ENCODE measurements around the gene BBS2. TPM values are rescaled to one million over a fixed set of nuclear protein-coding genes. Genes with fewer than 3 reads are reported as not detected.

Gene BBS2
- total RNA-seq, 1 experiment from 2014 or later: 66.2 TPM

DNA sequence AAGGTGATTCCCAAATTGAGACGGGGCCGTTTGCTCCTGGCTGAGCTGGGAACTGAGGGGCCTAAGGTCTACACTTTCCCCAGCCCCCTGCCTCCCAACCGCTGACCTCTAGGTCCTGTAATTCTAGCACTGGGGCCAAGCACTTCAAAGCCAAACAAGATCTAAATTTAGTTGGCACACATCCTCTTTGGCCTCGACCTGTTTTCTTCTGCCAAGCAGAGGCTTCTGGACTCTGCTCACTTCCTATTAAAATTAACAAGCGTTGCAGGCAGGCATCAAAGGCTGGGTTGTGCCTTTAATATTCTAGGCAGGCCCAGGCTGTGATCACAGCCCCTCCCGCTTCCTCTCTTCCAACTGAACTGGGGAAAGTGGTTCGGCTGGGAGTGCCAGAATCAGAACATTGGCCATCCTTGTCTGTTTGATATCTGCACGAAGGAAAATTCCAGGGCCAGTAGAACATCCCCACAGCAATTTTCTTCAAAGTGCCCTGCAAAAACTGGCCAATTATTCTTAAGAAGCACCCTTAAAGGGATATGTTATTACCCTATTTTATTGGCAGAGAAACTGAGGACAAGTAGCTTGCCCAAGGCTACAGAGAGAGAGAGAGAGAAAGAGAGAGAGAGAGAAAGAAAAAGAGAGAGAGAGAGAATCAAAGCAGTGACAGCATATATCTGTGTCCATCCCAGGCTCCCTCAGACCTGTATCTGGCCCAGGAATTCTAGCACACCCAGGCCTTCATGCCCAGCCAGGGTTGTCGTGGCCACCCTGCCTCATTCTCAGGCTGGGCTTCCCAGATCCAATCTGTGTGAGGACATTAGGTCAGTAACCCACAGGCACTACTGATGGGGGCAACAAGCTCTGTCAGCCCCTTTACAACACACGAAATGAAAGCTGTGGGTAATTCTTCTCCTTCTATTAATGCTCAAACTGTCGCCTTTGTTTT is 32.2 kb upstream of the BBS2 start:
- H3K27me3 ChIP-seq (ENCODE audit: low read length): no peaks in the 10 kb centered on the region
- H3K9me2 ChIP-seq (replicated peaks; ENCODE audit: insufficient read depth, low read length): no peaks in the 10 kb centered on the region
- no peaks in the 10 kb centered on the region for H3K36me3 ChIP-seq (ENCODE audit: insufficient read depth, low read length)
- H3K27ac ChIP-seq (ENCODE audit: low read length): no peak overlapping the region
- no peak overlapping the region for H3K4me3 ChIP-seq (ENCODE audit: low read length)
- H4K20me1 ChIP-seq (ENCODE audit: insufficient read depth, low read depth, low read length): no peaks in the 10 kb centered on the region
- no peaks in the 10 kb centered on the region for H3K79me2 ChIP-seq (ENCODE audit: low read length)
- no peak overlapping the region for H3K9ac ChIP-seq (ENCODE audit: low read length)
- peaks cover 11% of the 10 kb centered on the region for H3K4me1 ChIP-seq (ENCODE audit: low read length)
- no peak overlapping the region for H2AFZ ChIP-seq (ENCODE audit: low read length)
- no peaks in the 10 kb centered on the region for H3K9me3 ChIP-seq (ENCODE audit: low read length)
- no peak for DNase-seq
- no peak overlapping the region for H3K4me2 ChIP-seq (ENCODE audit: low read depth, low read length, poor library complexity, severe bottlenecking)

DNA sequence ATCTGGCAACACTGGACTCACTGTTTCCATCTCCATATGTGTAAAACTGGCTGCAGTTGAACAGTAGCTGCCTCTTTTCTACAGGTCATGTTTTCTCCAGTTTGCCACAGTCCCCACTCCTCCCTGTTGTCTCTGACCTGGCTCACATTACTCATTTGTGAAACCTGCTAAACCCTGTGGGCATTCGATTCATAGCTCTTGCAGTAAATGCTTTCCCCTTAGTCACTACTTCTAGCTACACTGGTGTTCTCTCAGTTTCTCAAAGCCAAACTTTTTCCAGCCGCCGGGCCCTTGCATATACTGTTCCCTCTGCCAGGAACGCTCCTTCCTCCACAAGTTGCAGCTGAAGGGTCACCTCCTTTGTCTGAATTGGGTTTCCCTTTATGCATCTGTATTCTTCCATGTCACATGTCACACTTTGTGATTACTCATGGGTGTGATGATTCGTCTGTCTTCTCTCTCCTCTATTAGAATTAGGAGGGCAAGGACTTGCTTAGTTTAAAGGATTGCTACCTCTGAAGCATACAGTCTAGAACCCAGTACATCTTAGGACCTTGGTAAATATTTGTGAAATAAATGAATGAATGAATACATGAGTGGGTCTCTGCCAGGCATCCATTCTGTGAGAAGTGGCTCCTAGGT is 30.0 kb upstream of the BBS2 start:
- no peak overlapping the region for H2AFZ ChIP-seq (ENCODE audit: low read length)
- H3K4me3 ChIP-seq (ENCODE audit: low read length): no peak overlapping the region
- H3K79me2 ChIP-seq (ENCODE audit: low read length): no peaks in the 10 kb centered on the region

DNA sequence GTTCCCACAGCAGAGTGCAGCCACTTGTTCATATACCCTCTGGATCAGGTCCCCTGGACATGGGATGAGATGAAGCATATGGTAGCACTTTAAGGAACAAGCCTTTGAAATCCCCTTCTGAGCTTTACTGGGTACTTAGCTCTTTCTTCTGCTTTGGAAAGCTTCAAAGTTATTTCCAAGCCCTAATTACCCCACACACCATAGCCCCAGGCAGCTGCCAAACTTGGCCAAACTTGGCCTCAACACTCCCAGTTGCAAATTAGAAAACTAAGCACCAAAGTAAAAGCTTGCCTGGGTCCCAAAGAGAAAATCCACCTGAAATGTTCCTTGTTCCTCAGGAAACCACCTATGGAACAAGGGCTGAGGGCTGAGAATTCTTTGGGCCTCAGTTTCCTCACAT is 29.3 kb upstream of the BBS2 start:
- Histone ChIP-seq H3K4me2 (ENCODE audit: low read depth, low read length, poor library complexity, severe bottlenecking) (no peak overlapping the region), H3K4me3 (ENCODE audit: low read length) (no peak overlapping the region), H3K4me1 (ENCODE audit: low read length) (peaks cover 11% of the 10 kb centered on the region)

More for the DNA sequence above, 30.0 kb upstream of the BBS2 start:
- no peak overlapping the region for H3K4me2 ChIP-seq (ENCODE audit: low read depth, low read length, poor library complexity, severe bottlenecking)
- no peak for DNase-seq
- no peaks in the 10 kb centered on the region for H3K36me3 ChIP-seq (ENCODE audit: insufficient read depth, low read length)
- H3K9ac ChIP-seq (ENCODE audit: low read length): no peak overlapping the region
- H3K27me3 ChIP-seq (ENCODE audit: low read length): no peaks in the 10 kb centered on the region
- peaks cover 11% of the 10 kb centered on the region for H3K4me1 ChIP-seq (ENCODE audit: low read length)
- no peaks in the 10 kb centered on the region for H3K9me2 ChIP-seq (replicated peaks; ENCODE audit: insufficient read depth, low read length)
- H3K27ac ChIP-seq (ENCODE audit: low read length): no peak overlapping the region
- no peaks in the 10 kb centered on the region for H4K20me1 ChIP-seq (ENCODE audit: insufficient read depth, low read depth, low read length)
- no peaks in the 10 kb centered on the region for H3K9me3 ChIP-seq (ENCODE audit: low read length)

DNA sequence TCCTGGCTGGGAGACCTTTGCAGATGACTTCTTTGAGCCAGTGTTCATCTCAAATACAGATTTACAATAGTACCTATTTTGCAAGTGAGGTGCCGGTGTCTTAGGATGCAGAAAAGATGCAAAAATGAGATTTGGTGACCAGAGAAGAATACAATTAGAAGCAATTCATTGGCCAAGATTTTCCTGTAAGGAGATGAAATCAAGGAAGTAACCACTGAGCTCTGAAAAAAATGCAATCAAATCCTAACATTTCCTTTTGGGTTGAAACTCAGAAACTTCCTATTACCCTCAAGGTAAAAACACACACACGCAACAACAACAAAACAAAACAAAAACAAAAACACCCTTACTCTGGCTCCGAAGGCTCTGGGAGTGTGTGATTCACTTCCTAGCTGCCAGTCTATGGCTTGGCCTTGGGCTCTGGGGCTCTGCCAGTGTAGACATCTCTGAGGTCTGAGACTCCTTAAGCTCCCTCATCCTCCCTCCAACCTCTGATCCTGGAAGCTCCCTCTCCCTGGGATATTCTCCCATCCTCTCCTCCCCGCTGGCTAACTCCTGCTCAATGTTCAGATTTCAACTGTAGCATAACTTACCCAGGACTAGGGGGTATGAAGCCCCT is 28.2 kb upstream of the BBS2 start:
- H3K4me2 ChIP-seq (ENCODE audit: low read depth, low read length, poor library complexity, severe bottlenecking): peak overlapping the region; percentile 8

More for the DNA sequence above, 29.3 kb upstream of the BBS2 start:
- Histone ChIP-seq H3K36me3 (ENCODE audit: insufficient read depth, low read length) (no peaks in the 10 kb centered on the region), H2AFZ (ENCODE audit: low read length) (no peak overlapping the region), H3K27ac (ENCODE audit: low read length) (no peak overlapping the region), H3K27me3 (ENCODE audit: low read length) (no peaks in the 10 kb centered on the region), H4K20me1 (ENCODE audit: insufficient read depth, low read depth, low read length) (no peaks in the 10 kb centered on the region), H3K79me2 (ENCODE audit: low read length) (no peaks in the 10 kb centered on the region), H3K9me2 (replicated peaks; ENCODE audit: insufficient read depth, low read length) (no peaks in the 10 kb centered on the region), H3K9ac (ENCODE audit: low read length) (no peak overlapping the region), H3K9me3 (ENCODE audit: low read length) (no peaks in the 10 kb centered on the region)
- no peak for DNase-seq

DNA sequence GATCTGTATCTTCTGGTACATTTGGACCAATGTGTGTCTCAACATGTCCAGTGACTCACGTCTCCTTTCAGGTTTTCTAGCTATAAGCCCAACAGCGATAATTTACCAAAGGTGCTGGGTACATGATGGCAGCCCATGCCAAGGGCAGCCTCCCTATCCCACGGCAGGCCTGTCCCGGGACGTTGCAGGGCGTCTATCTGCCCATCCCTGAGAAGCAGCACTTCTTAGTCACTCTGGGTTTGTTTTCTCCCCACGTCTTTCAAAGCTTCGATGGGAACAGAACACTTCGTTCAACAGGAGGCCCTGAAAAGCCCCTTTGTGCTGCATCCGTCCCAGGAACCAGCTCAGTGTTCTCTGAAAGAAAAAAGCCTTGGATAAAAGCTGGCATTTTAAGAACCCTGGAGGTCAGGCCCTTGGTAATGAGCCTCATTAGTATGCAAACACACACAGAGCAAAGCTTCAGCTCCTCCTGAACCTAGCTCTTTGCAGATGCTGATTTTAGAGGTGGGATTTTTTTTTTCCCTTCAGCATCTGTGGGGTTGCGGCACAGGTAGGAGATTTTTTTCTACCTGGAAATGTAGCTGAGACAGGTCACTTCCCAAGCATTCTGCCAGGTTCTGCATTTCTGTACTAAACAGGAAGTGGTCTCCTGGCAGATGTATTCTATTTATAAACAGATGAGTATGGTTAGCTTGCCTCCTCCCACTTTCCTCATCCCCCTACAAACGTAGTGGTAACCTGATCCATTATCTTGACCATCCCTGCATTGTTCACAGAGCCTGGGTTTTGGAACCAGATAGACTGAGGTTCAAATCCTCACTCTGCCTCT is 27.5 kb upstream of the BBS2 start:
- peak overlapping the region; percentile 8 for H3K4me2 ChIP-seq (ENCODE audit: low read depth, low read length, poor library complexity, severe bottlenecking)
- no peak overlapping the region for H3K9ac ChIP-seq (ENCODE audit: low read length)
- H3K9me3 ChIP-seq (ENCODE audit: low read length): no peaks in the 10 kb centered on the region
- no peaks in the 10 kb centered on the region for H3K36me3 ChIP-seq (ENCODE audit: insufficient read depth, low read length)
- H4K20me1 ChIP-seq (ENCODE audit: insufficient read depth, low read depth, low read length): no peaks in the 10 kb centered on the region
- no peak overlapping the region for H3K4me3 ChIP-seq (ENCODE audit: low read length)
- no peak overlapping the region for H3K27ac ChIP-seq (ENCODE audit: low read length)
- no peaks in the 10 kb centered on the region for H3K9me2 ChIP-seq (replicated peaks; ENCODE audit: insufficient read depth, low read length)
- no peaks in the 10 kb centered on the region for H3K79me2 ChIP-seq (ENCODE audit: low read length)
- no peak for DNase-seq
- peaks cover 11% of the 10 kb centered on the region for H3K4me1 ChIP-seq (ENCODE audit: low read length)
- no peak overlapping the region for H2AFZ ChIP-seq (ENCODE audit: low read length)
- no peaks in the 10 kb centered on the region for H3K27me3 ChIP-seq (ENCODE audit: low read length)

More for the DNA sequence above, 28.2 kb upstream of the BBS2 start:
- no peak for DNase-seq
- no peaks in the 10 kb centered on the region for H3K36me3 ChIP-seq (ENCODE audit: insufficient read depth, low read length)
- no peak overlapping the region for H3K27ac ChIP-seq (ENCODE audit: low read length)
- H3K27me3 ChIP-seq (ENCODE audit: low read length): no peaks in the 10 kb centered on the region
- H3K9ac ChIP-seq (ENCODE audit: low read length): no peak overlapping the region
- H3K79me2 ChIP-seq (ENCODE audit: low read length): no peaks in the 10 kb centered on the region
- H4K20me1 ChIP-seq (ENCODE audit: insufficient read depth, low read depth, low read length): no peaks in the 10 kb centered on the region
- no peak overlapping the region for H2AFZ ChIP-seq (ENCODE audit: low read length)
- peaks cover 11% of the 10 kb centered on the region for H3K4me1 ChIP-seq (ENCODE audit: low read length)
- H3K9me3 ChIP-seq (ENCODE audit: low read length): no peaks in the 10 kb centered on the region
- no peak overlapping the region for H3K4me3 ChIP-seq (ENCODE audit: low read length)
- H3K9me2 ChIP-seq (replicated peaks; ENCODE audit: insufficient read depth, low read length): no peaks in the 10 kb centered on the region

DNA sequence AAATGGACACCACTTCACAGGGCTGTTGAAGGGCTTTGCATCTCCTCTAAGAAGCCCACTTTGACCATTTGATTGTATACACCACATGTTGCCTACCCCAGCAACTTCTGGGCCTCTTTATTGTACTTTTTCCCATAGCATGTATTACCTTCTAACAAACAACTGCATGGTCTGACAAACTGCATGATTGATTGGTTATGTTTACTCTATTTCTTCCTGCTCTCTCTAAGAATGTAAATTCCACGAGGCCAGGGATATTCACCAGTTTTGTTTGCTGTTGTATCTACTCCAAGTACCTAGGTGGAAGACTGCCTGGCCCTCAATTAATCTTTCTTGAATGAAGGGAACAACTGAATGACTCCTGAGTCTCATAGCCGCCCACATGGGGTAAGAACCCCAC is 22.2 kb upstream of the BBS2 start:
- Histone ChIP-seq H3K9ac (ENCODE audit: low read length) (no peak overlapping the region), H3K27ac (ENCODE audit: low read length) (no peak overlapping the region), H3K36me3 (ENCODE audit: insufficient read depth, low read length) (no peaks in the 10 kb centered on the region), H3K4me1 (ENCODE audit: low read length) (no peaks in the 10 kb centered on the region), H3K4me3 (ENCODE audit: low read length) (no peak overlapping the region), H4K20me1 (ENCODE audit: insufficient read depth, low read depth, low read length) (no peaks in the 10 kb centered on the region), H3K9me2 (replicated peaks; ENCODE audit: insufficient read depth, low read length) (no peaks in the 10 kb centered on the region), H2AFZ (ENCODE audit: low read length) (no peak overlapping the region), H3K4me2 (ENCODE audit: low read depth, low read length, poor library complexity, severe bottlenecking) (no peak overlapping the region), H3K79me2 (ENCODE audit: low read length) (no peaks in the 10 kb centered on the region), H3K27me3 (ENCODE audit: low read length) (no peaks in the 10 kb centered on the region), H3K9me3 (ENCODE audit: low read length) (no peaks in the 10 kb centered on the region)
- DNase-seq: no peak

DNA sequence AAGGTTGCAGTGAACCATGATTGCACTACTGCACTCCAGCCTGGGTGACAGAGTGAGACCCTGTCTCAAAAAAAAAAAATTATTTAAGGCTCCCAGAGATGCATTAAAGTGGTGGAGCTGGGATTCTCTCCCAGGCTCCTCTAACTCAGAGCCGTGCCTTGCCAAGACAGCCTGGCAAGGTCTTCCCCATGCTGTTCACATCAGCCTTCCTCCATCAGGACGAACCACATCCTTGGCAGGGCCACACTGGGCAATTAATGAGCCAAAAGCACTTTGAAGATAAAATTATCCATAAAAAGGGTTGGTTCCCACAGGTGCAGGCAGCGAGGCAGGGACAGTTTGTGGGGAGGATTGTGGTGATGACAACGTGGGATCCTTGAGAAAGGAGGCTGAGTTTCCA is 19.8 kb upstream of the BBS2 start:
- Histone ChIP-seq H3K4me3 (ENCODE audit: low read length) (no peak overlapping the region), H3K4me2 (ENCODE audit: low read depth, low read length, poor library complexity, severe bottlenecking) (no peak overlapping the region), H4K20me1 (ENCODE audit: insufficient read depth, low read depth, low read length) (no peaks in the 10 kb centered on the region), H3K27ac (ENCODE audit: low read length) (no peak overlapping the region), H3K9me3 (ENCODE audit: low read length) (no peaks in the 10 kb centered on the region), H3K9me2 (replicated peaks; ENCODE audit: insufficient read depth, low read length) (no peaks in the 10 kb centered on the region), H3K4me1 (ENCODE audit: low read length) (no peaks in the 10 kb centered on the region), H3K36me3 (ENCODE audit: insufficient read depth, low read length) (no peaks in the 10 kb centered on the region), H3K9ac (ENCODE audit: low read length) (no peak overlapping the region), H2AFZ (ENCODE audit: low read length) (no peak overlapping the region), H3K79me2 (ENCODE audit: low read length) (no peaks in the 10 kb centered on the region), H3K27me3 (ENCODE audit: low read length) (no peaks in the 10 kb centered on the region)
- DNase-seq: no peak
